GM21529 (cell line): ENCODE data around the gene ASPSCR1.

Experiments used
- ATAC-seq: cut with Tn5 transposase; IDR thresholded peaks from one replicate; pipeline ENCODE4 v1.9.1; 2021; ENCODE audit not compliant: unreplicated experiment

The ASPSCR1 gene

GRCh38 chr17:82063424-82064415 lies 86.3 kb downstream of the ASPSCR1 start:
- ATAC-seq: no peak

- no peak for ATAC-seq
Observed at GRCh38 chr17:82064433-82065192, 87.2 kb downstream of the ASPSCR1 start.

GRCh38 chr17:82065193-82065637 lies 87.8 kb downstream of the ASPSCR1 start:
- ATAC-seq: peak; percentile 26

GRCh38 chr17:82065638-82066303 lies 88.3 kb downstream of the ASPSCR1 start, which contains the start of gene DUS1L:
Gene DUS1L (minus strand): TSS chr17:82065804. CDS start chr17:82065059, 745 bp downstream.
- ATAC-seq: peak; percentile 62
